BJ (cell line): ENCODE measurements around the gene TRPV4. TPM values are rescaled to one million over a fixed set of nuclear protein-coding genes. Genes with fewer than 3 reads are reported as not detected.

ENCODE experiments used
- CTCF ChIA-PET: fragments of 350-600 bp; formaldehyde crosslinking; extraction: SDS; loops from one replicate; lab custom pipeline; 2021; ENCODE audit warnings: antibody characterized with exemption, inconsistent platforms; lab: Yijun Ruan, JAX
- POLR2A ChIA-PET: fragments of 300-600 bp; sonication (Branson Sonifier 250); formaldehyde crosslinking; extraction: SDS; loops from one replicate; lab custom pipeline; 2021; ENCODE audit warnings: antibody characterized with exemption; lab: Charles Lee
- DNase-seq: peaks from one replicate; pipeline ENCODE4 v3.0.0-alpha.2; 2011; ENCODE audit warnings: low read depth
- H3K27me3 ChIP-seq: 2 replicates; pipeline ENCODE4 v1.6.0; 2011; ENCODE audit warnings: low read length; ENCODE audit not compliant: control insufficient read depth, insufficient read depth
- H3K36me3 ChIP-seq: 2 replicates; pipeline ENCODE4 v1.5.1; 2011; ENCODE audit warnings: low read length; ENCODE audit not compliant: control insufficient read depth, insufficient read depth
- H3K4me3 ChIP-seq: 2 replicates; pipeline ENCODE4 v1.5.1; 2011; ENCODE audit warnings: low read depth, mild to moderate bottlenecking, control low read depth, low read length
- polyA plus RNA-seq: library from polyadenylated mRNA; depleted of rRNA; stranded (reverse); fragments of >200 nt; gene quantifications from 2 replicates; pipeline ENCODE4 v1.2.3, GENCODE V29; 2011
- TF ChIP-seq, protein P1 (sequence below): IDR thresholded peaks from 2 replicates; pipeline ENCODE4 v1.5.1; 2011; ENCODE audit warnings: low read depth, mild to moderate bottlenecking, control low read depth, inconsistent platforms, low read length, moderate library complexity; ENCODE audit not compliant: insufficient read depth

Gene TRPV4
- polyA plus RNA-seq, 1 experiment: 13.4 TPM

DNA sequence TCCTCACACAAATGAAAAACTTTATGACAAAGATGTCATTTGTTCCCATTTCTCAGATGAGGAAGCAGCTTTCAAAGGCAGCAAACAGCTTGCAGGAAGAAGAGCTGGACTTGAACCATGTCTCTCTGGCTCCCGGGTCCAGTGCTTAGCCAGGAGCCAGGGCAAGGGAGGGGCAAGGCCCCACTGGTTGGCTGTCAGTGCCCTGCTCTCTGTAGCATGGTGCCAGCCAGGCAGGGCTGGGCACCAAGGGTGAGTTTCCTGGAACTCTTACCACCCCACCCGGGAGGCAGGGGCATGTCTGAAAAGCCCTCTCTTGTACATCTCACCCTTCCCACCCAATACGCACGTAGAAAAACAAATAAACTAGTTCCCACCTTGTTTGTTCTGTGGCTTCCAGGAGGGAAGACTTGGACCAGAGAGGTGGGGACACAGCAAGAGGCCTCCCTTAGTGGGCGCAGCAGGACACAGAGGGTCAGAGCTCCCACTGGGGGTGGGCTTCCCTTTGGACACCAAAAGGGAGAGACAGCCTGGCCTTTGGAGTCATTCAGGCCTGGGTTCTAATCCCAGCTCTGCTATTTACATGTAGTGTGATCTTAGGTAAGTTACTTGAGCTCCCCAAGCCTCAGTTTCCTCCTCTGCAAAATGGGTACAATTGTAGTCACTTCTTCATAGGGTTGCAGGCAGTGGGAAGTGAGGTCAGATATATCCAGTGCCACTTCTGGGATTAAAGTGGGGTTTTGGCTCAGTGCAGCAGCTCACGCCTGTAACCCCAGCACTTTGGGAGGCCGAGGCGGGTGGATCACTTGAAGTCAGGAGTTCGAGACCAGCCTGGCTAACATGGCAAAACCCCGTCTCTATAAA lies 17.2 kb downstream of the TRPV4 start:
- Histone ChIP-seq H3K4me3 (no peak overlapping the region), H3K27me3 (no peaks in the 10 kb centered on the region; the same call in 1 of the 2 replicates), H3K36me3 (no peaks in the 10 kb centered on the region; the same call in 1 of the 2 replicates)
- ChIA-PET CTCF (interaction anchor here (1.8 to 3.6 kb wide), 2 partner anchors 11 to 29 kb away, joined by 8 to 20 read pairs; no protein-coding TSS in a partner anchor), POLR2A (no interaction called here)
- TF ChIP-seq, protein P1, sequence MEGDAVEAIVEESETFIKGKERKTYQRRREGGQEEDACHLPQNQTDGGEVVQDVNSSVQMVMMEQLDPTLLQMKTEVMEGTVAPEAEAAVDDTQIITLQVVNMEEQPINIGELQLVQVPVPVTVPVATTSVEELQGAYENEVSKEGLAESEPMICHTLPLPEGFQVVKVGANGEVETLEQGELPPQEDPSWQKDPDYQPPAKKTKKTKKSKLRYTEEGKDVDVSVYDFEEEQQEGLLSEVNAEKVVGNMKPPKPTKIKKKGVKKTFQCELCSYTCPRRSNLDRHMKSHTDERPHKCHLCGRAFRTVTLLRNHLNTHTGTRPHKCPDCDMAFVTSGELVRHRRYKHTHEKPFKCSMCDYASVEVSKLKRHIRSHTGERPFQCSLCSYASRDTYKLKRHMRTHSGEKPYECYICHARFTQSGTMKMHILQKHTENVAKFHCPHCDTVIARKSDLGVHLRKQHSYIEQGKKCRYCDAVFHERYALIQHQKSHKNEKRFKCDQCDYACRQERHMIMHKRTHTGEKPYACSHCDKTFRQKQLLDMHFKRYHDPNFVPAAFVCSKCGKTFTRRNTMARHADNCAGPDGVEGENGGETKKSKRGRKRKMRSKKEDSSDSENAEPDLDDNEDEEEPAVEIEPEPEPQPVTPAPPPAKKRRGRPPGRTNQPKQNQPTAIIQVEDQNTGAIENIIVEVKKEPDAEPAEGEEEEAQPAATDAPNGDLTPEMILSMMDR: no peak
- DNase-seq: no peak

DNA sequence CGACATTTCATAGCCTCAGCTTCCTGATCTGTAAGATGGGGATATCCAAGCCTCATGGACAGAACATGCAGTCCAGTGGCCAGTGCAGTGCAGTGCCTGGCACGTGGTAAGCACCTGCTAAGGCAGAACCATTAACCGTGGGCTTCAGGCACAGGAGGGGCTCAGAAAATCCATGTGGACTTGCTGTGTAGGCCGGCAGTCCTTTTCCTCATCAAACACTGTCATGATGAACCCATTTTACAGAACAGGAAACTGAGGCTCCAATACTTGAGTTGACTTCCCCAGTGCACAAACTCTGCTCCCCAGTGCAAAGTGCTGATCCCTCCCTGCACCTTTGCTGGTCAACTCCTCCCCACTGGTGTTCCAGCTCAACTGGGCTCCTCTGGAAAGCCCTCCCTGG lies 18.0 kb downstream of the TRPV4 start:
- ChIA-PET CTCF (interaction anchor here (1.0 to 3.6 kb wide), 2 partner anchors 10 to 15 kb away, joined by 3 to 20 read pairs; no protein-coding TSS in a partner anchor), POLR2A (no interaction called here)
- Histone ChIP-seq H3K27me3 (no peaks in the 10 kb centered on the region), H3K4me3 (no peak overlapping the region), H3K36me3 (no peaks in the 10 kb centered on the region)
- TF ChIP-seq, protein P1: no peak
- no peak for DNase-seq

DNA sequence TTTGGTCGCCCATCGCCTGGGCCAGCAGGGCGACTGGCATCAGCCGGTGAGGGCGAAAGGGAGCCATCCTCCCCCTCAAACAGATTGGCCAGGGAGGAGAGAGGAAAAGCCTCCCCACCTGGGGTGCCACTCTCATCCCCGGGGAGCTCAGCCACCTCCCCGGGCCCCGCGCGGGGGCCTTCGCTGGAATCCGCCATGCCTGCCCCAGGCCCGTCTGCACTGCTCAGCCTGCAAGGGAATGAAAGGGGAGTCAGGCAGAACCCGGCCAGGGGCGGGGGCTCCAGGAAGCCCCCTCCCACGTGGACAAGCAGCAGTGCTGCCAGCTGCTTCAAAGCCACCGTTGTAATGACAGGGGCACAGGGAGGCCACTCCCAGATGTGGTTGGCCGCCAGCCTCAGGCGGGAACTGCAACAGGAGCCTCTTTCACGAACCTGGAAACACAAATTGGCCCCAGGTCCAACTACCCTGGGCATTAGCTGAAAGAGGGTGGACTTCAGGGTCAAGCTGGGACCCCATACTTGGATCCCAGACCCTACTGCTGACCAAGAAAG lies 18.5 kb downstream of the TRPV4 start:
- H3K4me3 ChIP-seq: no peak overlapping the region
- POLR2A ChIA-PET: no interaction called here
- CTCF ChIA-PET: interaction anchor here (1.0 to 3.6 kb wide), 2 partner anchors 9 to 16 kb away, joined by 3 to 20 read pairs; no protein-coding TSS in a partner anchor
- TF ChIP-seq, protein P1: no peak
- H3K27me3 ChIP-seq: no peaks in the 10 kb centered on the region
- DNase-seq: no peak
- no peaks in the 10 kb centered on the region for H3K36me3 ChIP-seq

DNA sequence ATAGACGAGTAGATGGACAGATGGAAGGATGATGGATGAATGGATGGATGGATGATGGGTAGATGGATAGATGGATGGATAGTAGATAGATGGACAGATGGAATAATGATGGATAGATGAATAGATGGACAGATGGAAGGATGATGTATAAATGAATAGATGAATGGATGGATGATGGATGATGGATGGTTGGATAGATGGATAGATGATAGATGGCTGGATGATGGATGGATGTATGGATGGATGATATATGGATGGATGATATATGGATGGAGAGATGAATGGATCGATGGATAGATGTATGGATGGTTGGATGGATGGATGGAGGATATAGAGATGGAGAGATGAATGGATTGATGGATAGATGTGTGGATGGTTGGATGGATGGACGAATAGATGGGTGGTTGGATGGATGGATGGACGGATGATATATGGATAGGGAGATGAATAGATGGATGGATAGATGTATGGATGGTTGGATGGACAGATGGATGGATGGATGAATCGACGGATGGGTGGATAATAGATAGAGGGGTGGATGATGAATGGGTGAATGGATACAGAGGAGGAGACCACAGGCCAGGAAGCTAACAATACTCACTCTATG lies 19.3 kb downstream of the TRPV4 start:
- H3K4me3 ChIP-seq: no peak overlapping the region
- no peaks in the 10 kb centered on the region for H3K36me3 ChIP-seq
- DNase-seq: no peak
- no peaks in the 10 kb centered on the region for H3K27me3 ChIP-seq
- TF ChIP-seq, protein P1: no peak
- CTCF ChIA-PET: interaction anchor here (1.0 to 3.6 kb wide), 2 partner anchors 9 to 16 kb away, joined by 3 to 20 read pairs; no protein-coding TSS in a partner anchor
- POLR2A ChIA-PET: no interaction called here

DNA sequence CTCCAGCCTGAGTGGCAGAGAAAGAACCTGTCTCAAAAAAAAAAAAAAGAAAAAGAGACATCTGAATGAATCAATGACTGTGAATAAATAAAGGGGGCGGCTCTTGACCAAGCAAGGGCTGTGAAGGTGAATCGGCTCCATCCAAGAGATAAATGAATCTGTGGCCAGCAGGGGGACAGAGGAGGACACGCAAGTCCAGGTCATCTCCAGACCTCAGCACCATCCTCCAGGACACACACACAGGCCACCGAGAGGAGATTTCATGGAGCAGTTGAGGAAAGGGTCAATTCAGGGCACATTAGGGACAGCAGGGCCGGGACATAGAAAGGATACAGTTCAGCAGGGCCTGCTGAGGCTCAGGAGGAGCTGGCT lies 21.6 kb downstream of the TRPV4 start:
- DNase-seq: no peak

More for the DNA sequence above, 21.6 kb downstream of the TRPV4 start:
- TF ChIP-seq, protein P1: peak; percentile 13; the same call in 1 of the 2 replicates
- Histone ChIP-seq H3K36me3 (peaks cover 2% of the 10 kb centered on the region), H3K27me3 (no peaks in the 10 kb centered on the region), H3K4me3 (no peak overlapping the region)
- CTCF ChIA-PET: interaction anchor here (1.1 to 1.3 kb wide), 3 partner anchors 9 to 33 kb away, joined by 3 to 6 read pairs (median 3); no protein-coding TSS in a partner anchor
- POLR2A ChIA-PET: interaction anchor here (0.5 kb wide), 1 partner anchor 31 kb away, joined by 8 read pairs; no protein-coding TSS in a partner anchor
